Prostate gland (tissue), 2 donors: Measurements from ENCODE around the gene TOMM20. TPM values are rescaled to one million over a fixed set of nuclear protein-coding genes. Genes with fewer than 3 reads are reported as not detected.

ENCODE experiments used
- DNase-seq: peaks from one replicate; pipeline ENCODE4 v3.0.0-alpha.2; 2019; ENCODE audit warnings: low spot score
- H3K27ac ChIP-seq, 2 donors: fragments of 200-600 bp; sonication (generic); 2 replicates each; pipeline ENCODE4 v1.5.1; 2017 to 2019
- H3K27me3 ChIP-seq: fragments of 200-600 bp; sonication (generic); replicated peaks from 2 replicates; pipeline ENCODE4 v1.5.1; 2019; ENCODE audit not compliant: insufficient read depth
- H3K36me3 ChIP-seq, 2 donors: fragments of 200-600 bp; sonication (generic); 1 replicate in 1 of 2; 2 replicates in 1 of 2; pipeline versions ENCODE4 v1.5.1 to v1.8.1; 2017 to 2019
- H3K4me1 ChIP-seq: fragments of 200-600 bp; sonication (generic); replicated peaks from 2 replicates; pipeline ENCODE4 v1.5.1; 2019
- H3K4me3 ChIP-seq, 2 donors: fragments of 200-600 bp; sonication (generic); 2 replicates each; pipeline ENCODE4 v1.5.1; 2017 to 2019
- H3K9me3 ChIP-seq: fragments of 200-600 bp; sonication (generic); 2 replicates; pipeline ENCODE4 v1.5.1; 2017
- CTCF ChIP-seq, 4 experiments: fragments of 200-600 bp in 2 of 4; fragments of 450-650 bp in 2 of 4; sonication (generic) in 2 of 4; IDR thresholded peaks; 1 replicate in 3 of 4; 2 replicates in 1 of 4; pipeline ENCODE4 v1.5.1; 2016 to 2019; ENCODE audit warnings: antibody characterized with exemption in 4 of 4, mild to moderate bottlenecking in 2 of 4, moderate library complexity in 2 of 4
- POLR2A ChIP-seq: fragments of 450-650 bp; IDR thresholded peaks from one replicate; pipeline ENCODE4 v1.6.1; 2016; ENCODE audit warnings: antibody characterized with exemption, mild to moderate bottlenecking
- POLR2AphosphoS5 ChIP-seq: sonication (generic); formaldehyde crosslinking; IDR thresholded peaks from one replicate; pipeline ENCODE4 v1.6.1; 2017; ENCODE audit warnings: antibody characterized with exemption
- WGBS: methylation state at CpG from one replicate; pipeline ENCODE4 v1.1.5; 2018; 5-methylcytosine and 5-hydroxymethylcytosine counted together
- intact Hi-C: fragments of 100-400 bp; cut with DNase I; formaldehyde crosslinking; loops from one replicate; pipeline ENCODE4 v1.14.2; 2022
- total RNA-seq, 2 donors: library from RNA; depleted of rRNA; stranded (reverse); fragments of >200 nt; gene quantifications; one replicate each; pipeline ENCODE4 v1.1.0, GENCODE V29; 2016

Gene TOMM20
- total RNA-seq, 2 donors from 2014 or later: 77.1 to 135 TPM

- DNase-seq: no peak
- H3K36me3 ChIP-seq: no peaks in the 10 kb centered on the region
- H3K9me3 ChIP-seq: no peaks in the 10 kb centered on the region
- H3K4me1 ChIP-seq: no peaks in the 10 kb centered on the region
- no peak overlapping the region for H3K4me3 ChIP-seq
- 80% methylated on average over 1 of the region's 1 CpG for WGBS
- H3K27me3 ChIP-seq: no peaks in the 10 kb centered on the region
- H3K27ac ChIP-seq: no peak overlapping the region
- intact Hi-C loops: no loop called here
- TF ChIP-seq CTCF (IDR thresholded peaks at IDR 0.05) (no peak), POLR2AphosphoS5 (no peak), POLR2A (no peak)
Measured at GRCh38 chr1:235124665-235125064, 4.0 kb downstream of the TOMM20 start.

GRCh38 chr1:235124111-235124510 lies 4.5 kb downstream of the TOMM20 start:
- no peak overlapping the region for H3K4me3 ChIP-seq
- no peak for DNase-seq
- no peaks in the 10 kb centered on the region for H3K36me3 ChIP-seq
- no peak for TF ChIP-seq CTCF (IDR thresholded peaks at IDR 0.05)
- TF ChIP-seq POLR2A: no peak
- no peak for TF ChIP-seq POLR2AphosphoS5
- intact Hi-C loops: no loop called here
- 97% methylated on average over 9 of the region's 9 CpGs for WGBS
- no peaks in the 10 kb centered on the region for H3K9me3 ChIP-seq
- H3K27me3 ChIP-seq: no peaks in the 10 kb centered on the region
- no peak overlapping the region for H3K27ac ChIP-seq
- H3K4me1 ChIP-seq: no peaks in the 10 kb centered on the region

GRCh38 chr1:235122348-235122747 lies 6.3 kb downstream of the TOMM20 start:
- Histone ChIP-seq H3K27me3 (no peaks in the 10 kb centered on the region), H3K4me1 (no peaks in the 10 kb centered on the region), H3K9me3 (no peaks in the 10 kb centered on the region), H3K36me3 (peaks cover 0 to 4% of the 10 kb centered on the region in 2 donors), H3K27ac (no peak overlapping the region), H3K4me3 (no peak overlapping the region)
- intact Hi-C loops: no loop called here
- TF ChIP-seq POLR2A (no peak), POLR2AphosphoS5 (no peak), CTCF (IDR thresholded peaks at IDR 0.05) (no peak)
- DNase-seq: no peak
- WGBS: 58% methylated on average over 1 of the region's 1 CpG

- Histone ChIP-seq H3K4me1 (no peaks in the 10 kb centered on the region), H3K27me3 (no peaks in the 10 kb centered on the region), H3K4me3 (no peak overlapping the region), H3K27ac (no peak overlapping the region), H3K36me3 (peaks cover 0 to 13% of the 10 kb centered on the region in 2 donors), H3K9me3 (no peaks in the 10 kb centered on the region)
- TF ChIP-seq POLR2AphosphoS5: no peak
- TF ChIP-seq CTCF (IDR thresholded peaks at IDR 0.05): no peak
- no peak for TF ChIP-seq POLR2A
- DNase-seq: no peak
- 97% methylated on average over 7 of the region's 7 CpGs for WGBS
- intact Hi-C loops: no loop called here
Measured at GRCh38 chr1:235113183-235113917, 15.3 kb downstream of the TOMM20 start.
